GM23338 (cell line): ENCODE data around the gene MYO9A. TPM values are rescaled to one million over a fixed set of nuclear protein-coding genes. Genes with fewer than 3 reads are reported as not detected.

Source experiments
- ATAC-seq: fragments of 200-7000 bp; cut with Tn5 transposase; 3 replicates; pipeline ENCODE4 v1.9.1; 2020
- DNase-seq: peaks from one replicate; pipeline ENCODE4 v3.0.0-alpha.2; 2015; ENCODE audit warnings: low spot score
- H2AFZ ChIP-seq: fragments of 200-600 bp; sonication (generic); 2 replicates; pipeline ENCODE4 v1.8.0; 2016; ENCODE audit warnings: antibody characterized with exemption, mild to moderate bottlenecking, moderate library complexity
- H3F3A ChIP-seq: fragments of 200-600 bp; sonication (generic); replicated peaks from 2 replicates; pipeline ENCODE4 v1.8.0; 2017; ENCODE audit warnings: antibody characterized with exemption, mixed run types, low read depth
- H3K27ac ChIP-seq: fragments of 200-600 bp; sonication (generic); 2 replicates; pipeline ENCODE4 v1.6.1; 2016; ENCODE audit warnings: low read depth
- H3K27me3 ChIP-seq: fragments of 200-600 bp; sonication (generic); 2 replicates; pipeline ENCODE4 v1.8.0; 2016; ENCODE audit warnings: mild to moderate bottlenecking, mixed run types, moderate library complexity; ENCODE audit not compliant: insufficient read depth
- H3K36me3 ChIP-seq: fragments of 200-600 bp; sonication (generic); 2 replicates; pipeline ENCODE4 v1.8.0; 2016; ENCODE audit warnings: mild to moderate bottlenecking; ENCODE audit not compliant: insufficient read depth
- H3K4me1 ChIP-seq: fragments of 200-600 bp; sonication (generic); 2 replicates; pipeline ENCODE4 v1.8.0; 2016; ENCODE audit warnings: mild to moderate bottlenecking, moderate library complexity; ENCODE audit not compliant: insufficient read depth
- H3K4me2 ChIP-seq: fragments of 200-600 bp; sonication (generic); 2 replicates; pipeline ENCODE4 v1.7.1; 2017; ENCODE audit warnings: mixed run types
- H3K4me3 ChIP-seq: fragments of 200-600 bp; sonication (generic); 2 replicates; pipeline ENCODE4 v1.6.1; 2016; ENCODE audit warnings: mixed run types
- H3K79me2 ChIP-seq: fragments of 200-600 bp; sonication (generic); replicated peaks from 2 replicates; pipeline ENCODE4 v1.8.0; 2017; ENCODE audit warnings: mild to moderate bottlenecking; ENCODE audit not compliant: insufficient read depth
- H3K9me2 ChIP-seq: fragments of 200-600 bp; sonication (generic); 2 replicates; pipeline ENCODE4 v1.8.0; 2017; ENCODE audit not compliant: insufficient read depth
- H4K20me1 ChIP-seq: fragments of 200-600 bp; sonication (generic); replicated peaks from 2 replicates; pipeline ENCODE4 v1.8.0; 2017; ENCODE audit warnings: mild to moderate bottlenecking; ENCODE audit not compliant: insufficient read depth
- H3K27ac Mint-ChIP-seq: 2 replicates; pipeline ENCODE4 v1.8.0; 2020; ENCODE audit warnings: inconsistent platforms, mild to moderate bottlenecking, moderate library complexity, mixed read lengths
- H3K27me3 Mint-ChIP-seq: 3 replicates; pipeline ENCODE4 v1.8.0; 2022; ENCODE audit warnings: low read depth, mild to moderate bottlenecking, moderate library complexity, mixed read lengths, inconsistent platforms; ENCODE audit not compliant: insufficient read depth, poor library complexity
- H3K36me3 Mint-ChIP-seq: 3 replicates; pipeline ENCODE4 v1.8.0; 2021; ENCODE audit warnings: low read depth, mild to moderate bottlenecking, inconsistent platforms, moderate library complexity, mixed read lengths
- H3K4me1 Mint-ChIP-seq: 3 replicates; pipeline ENCODE4 v1.8.0; 2020; ENCODE audit warnings: mild to moderate bottlenecking, inconsistent platforms, mixed read lengths
- H3K4me3 Mint-ChIP-seq: 3 replicates; pipeline ENCODE4 v1.8.0; 2021; ENCODE audit warnings: moderate library complexity, mild to moderate bottlenecking, inconsistent platforms, mixed read lengths
- H3K9me3 Mint-ChIP-seq: 3 replicates; pipeline ENCODE4 v1.8.0; 2020; ENCODE audit warnings: moderate library complexity, mild to moderate bottlenecking, inconsistent platforms, mixed read lengths
- CREB1 ChIP-seq: fragments of 250-450 bp; sonication (Bioruptor Pico); IDR thresholded peaks from 2 replicates; pipeline ENCODE4 v1.5.0; 2020; ENCODE audit warnings: low read depth, mild to moderate bottlenecking, moderate library complexity
- ETS1 ChIP-seq: IDR thresholded peaks from 2 replicates; pipeline ENCODE4 v1.6.1; 2016; ENCODE audit warnings: antibody characterized with exemption
- EZH2 ChIP-seq: fragments of 200-600 bp; sonication (generic); IDR thresholded peaks from one replicate; pipeline ENCODE4 v1.8.0; 2017; ENCODE audit warnings: antibody characterized with exemption, mild to moderate bottlenecking, low read depth; ENCODE audit not compliant: unreplicated experiment
- EZH2phosphoT487 ChIP-seq: fragments of 200-600 bp; sonication (generic); IDR thresholded peaks from one replicate; pipeline ENCODE4 v1.8.1; 2018; ENCODE audit warnings: antibody characterized with exemption; ENCODE audit not compliant: unreplicated experiment
- JUNB ChIP-seq: IDR thresholded peaks from one replicate; pipeline ENCODE4 v1.6.1; 2016; ENCODE audit warnings: antibody characterized with exemption; ENCODE audit not compliant: unreplicated experiment
- NANOG ChIP-seq: IDR thresholded peaks from 2 replicates; pipeline ENCODE4 v1.6.1; 2016; ENCODE audit warnings: antibody characterized with exemption, borderline replicate concordance
- POLR2AphosphoS5 ChIP-seq: IDR thresholded peaks from 2 replicates; pipeline ENCODE4 v1.6.1; 2016; ENCODE audit warnings: antibody characterized with exemption, low read depth
- STAT1 ChIP-seq: IDR thresholded peaks from one replicate; pipeline ENCODE4 v1.6.1; 2016; ENCODE audit warnings: antibody characterized with exemption; ENCODE audit not compliant: unreplicated experiment
- ZNF114 ChIP-seq: fragments of 250-450 bp; sonication (Bioruptor Pico); IDR thresholded peaks from 2 replicates; pipeline ENCODE4 v1.5.0; 2020; ENCODE audit warnings: mild to moderate bottlenecking, moderate library complexity
- ZNF331 ChIP-seq: fragments of 250-450 bp; sonication (Bioruptor Pico); IDR thresholded peaks from 2 replicates; pipeline ENCODE4 v1.5.0; 2020; ENCODE audit warnings: low read depth, mild to moderate bottlenecking, moderate library complexity
- ZNF462 ChIP-seq: fragments of 250-450 bp; sonication (Bioruptor Pico); IDR thresholded peaks from 2 replicates; pipeline ENCODE4 v1.5.0; 2020; ENCODE audit warnings: mild to moderate bottlenecking, moderate library complexity
- polyA plus RNA-seq: library from polyadenylated mRNA; unstranded; fragments of >200 nt; fragmentation: Nextera tagmentation; extraction: Ambion mirVana; gene quantifications from 2 replicates; pipeline ENCODE4 v1.2.1, GENCODE V29; 2016
- total RNA-seq: library from RNA; depleted of rRNA; stranded (reverse); fragments of >200 nt; shearing (Covaris generic); gene quantifications from 2 replicates; pipeline ENCODE4 v1.2.3, GENCODE V29; 2014
- TF ChIP-seq, protein P1 (sequence below): IDR thresholded peaks from one replicate; pipeline ENCODE4 v1.6.1; 2018; ENCODE audit warnings: antibody characterized with exemption; ENCODE audit not compliant: unreplicated experiment
- TF ChIP-seq, protein P2 (sequence below), 2 experiments: fragments of 200-600 bp in 1 of 2; sonication (generic) in 1 of 2; conservative IDR thresholded peaks; 2 replicates each; pipeline versions ENCODE4 v1.5.1 to v1.6.1; 2016 to 2017; ENCODE audit warnings: antibody characterized with exemption in 2 of 2, low read depth in 2 of 2, mild to moderate bottlenecking in 2 of 2, moderate library complexity in 1 of 2

MYO9A gene
- total and polyA plus RNA-seq, 2 experiments from 2014 or later = 11.6 to 32.8 TPM

- H3K27ac Mint-ChIP-seq = no peak overlapping the region
- Histone ChIP-seq H3K79me2 (no peaks in the 10 kb centered on the region), H3K4me1 (no peaks in the 10 kb centered on the region), H3K36me3 (no peaks in the 10 kb centered on the region), H3F3A (no peaks in the 10 kb centered on the region), H3K9me2 (no peaks in the 10 kb centered on the region), H3K27ac (no peak overlapping the region), H2AFZ (no peak overlapping the region), H3K4me2 (no peak overlapping the region), H4K20me1 (no peaks in the 10 kb centered on the region), H3K27me3 (no peaks in the 10 kb centered on the region), H3K4me3 (no peak overlapping the region)
- H3K9me3 Mint-ChIP-seq = no peaks in the 10 kb centered on the region
- no peaks in the 10 kb centered on the region for H3K36me3 Mint-ChIP-seq
- peaks cover 3% of the 10 kb centered on the region for H3K27me3 Mint-ChIP-seq
- H3K4me1 Mint-ChIP-seq = no peaks in the 10 kb centered on the region
- DNase-seq (no peak), ATAC-seq (no peak)
- no peak overlapping the region for H3K4me3 Mint-ChIP-seq
- TF ChIP-seq, protein P1, sequence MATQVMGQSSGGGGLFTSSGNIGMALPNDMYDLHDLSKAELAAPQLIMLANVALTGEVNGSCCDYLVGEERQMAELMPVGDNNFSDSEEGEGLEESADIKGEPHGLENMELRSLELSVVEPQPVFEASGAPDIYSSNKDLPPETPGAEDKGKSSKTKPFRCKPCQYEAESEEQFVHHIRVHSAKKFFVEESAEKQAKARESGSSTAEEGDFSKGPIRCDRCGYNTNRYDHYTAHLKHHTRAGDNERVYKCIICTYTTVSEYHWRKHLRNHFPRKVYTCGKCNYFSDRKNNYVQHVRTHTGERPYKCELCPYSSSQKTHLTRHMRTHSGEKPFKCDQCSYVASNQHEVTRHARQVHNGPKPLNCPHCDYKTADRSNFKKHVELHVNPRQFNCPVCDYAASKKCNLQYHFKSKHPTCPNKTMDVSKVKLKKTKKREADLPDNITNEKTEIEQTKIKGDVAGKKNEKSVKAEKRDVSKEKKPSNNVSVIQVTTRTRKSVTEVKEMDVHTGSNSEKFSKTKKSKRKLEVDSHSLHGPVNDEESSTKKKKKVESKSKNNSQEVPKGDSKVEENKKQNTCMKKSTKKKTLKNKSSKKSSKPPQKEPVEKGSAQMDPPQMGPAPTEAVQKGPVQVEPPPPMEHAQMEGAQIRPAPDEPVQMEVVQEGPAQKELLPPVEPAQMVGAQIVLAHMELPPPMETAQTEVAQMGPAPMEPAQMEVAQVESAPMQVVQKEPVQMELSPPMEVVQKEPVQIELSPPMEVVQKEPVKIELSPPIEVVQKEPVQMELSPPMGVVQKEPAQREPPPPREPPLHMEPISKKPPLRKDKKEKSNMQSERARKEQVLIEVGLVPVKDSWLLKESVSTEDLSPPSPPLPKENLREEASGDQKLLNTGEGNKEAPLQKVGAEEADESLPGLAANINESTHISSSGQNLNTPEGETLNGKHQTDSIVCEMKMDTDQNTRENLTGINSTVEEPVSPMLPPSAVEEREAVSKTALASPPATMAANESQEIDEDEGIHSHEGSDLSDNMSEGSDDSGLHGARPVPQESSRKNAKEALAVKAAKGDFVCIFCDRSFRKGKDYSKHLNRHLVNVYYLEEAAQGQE = no peak
- TF ChIP-seq, protein P2, sequence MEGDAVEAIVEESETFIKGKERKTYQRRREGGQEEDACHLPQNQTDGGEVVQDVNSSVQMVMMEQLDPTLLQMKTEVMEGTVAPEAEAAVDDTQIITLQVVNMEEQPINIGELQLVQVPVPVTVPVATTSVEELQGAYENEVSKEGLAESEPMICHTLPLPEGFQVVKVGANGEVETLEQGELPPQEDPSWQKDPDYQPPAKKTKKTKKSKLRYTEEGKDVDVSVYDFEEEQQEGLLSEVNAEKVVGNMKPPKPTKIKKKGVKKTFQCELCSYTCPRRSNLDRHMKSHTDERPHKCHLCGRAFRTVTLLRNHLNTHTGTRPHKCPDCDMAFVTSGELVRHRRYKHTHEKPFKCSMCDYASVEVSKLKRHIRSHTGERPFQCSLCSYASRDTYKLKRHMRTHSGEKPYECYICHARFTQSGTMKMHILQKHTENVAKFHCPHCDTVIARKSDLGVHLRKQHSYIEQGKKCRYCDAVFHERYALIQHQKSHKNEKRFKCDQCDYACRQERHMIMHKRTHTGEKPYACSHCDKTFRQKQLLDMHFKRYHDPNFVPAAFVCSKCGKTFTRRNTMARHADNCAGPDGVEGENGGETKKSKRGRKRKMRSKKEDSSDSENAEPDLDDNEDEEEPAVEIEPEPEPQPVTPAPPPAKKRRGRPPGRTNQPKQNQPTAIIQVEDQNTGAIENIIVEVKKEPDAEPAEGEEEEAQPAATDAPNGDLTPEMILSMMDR (conservative IDR thresholded peaks at IDR 0.05; ENCODE audit: low read depth in 2 of 2) = no peak
- no peak for TF ChIP-seq JUNB
- no peak for TF ChIP-seq ETS1
- TF ChIP-seq ZNF462 (CRISPR knock-in tag) = no peak
- no peak for TF ChIP-seq ZNF331 (CRISPR knock-in tag)
- TF ChIP-seq ZNF114 (CRISPR knock-in tag) = no peak
- TF ChIP-seq NANOG = no peak
- TF ChIP-seq EZH2phosphoT487 = no peak
- TF ChIP-seq CREB1 (CRISPR knock-in tag) = no peak
- TF ChIP-seq POLR2AphosphoS5 = no peak
- TF ChIP-seq STAT1 = no peak
- no peak for TF ChIP-seq EZH2
Measured at GRCh38 chr15:71790081-71790480, 327.9 kb downstream of the MYO9A start.
